Parathyroid adenoma (tissue), 2 donors: ENCODE data around the gene RALGAPA2.

ENCODE experiments used
- H2AFZ ChIP-seq: fragments of 300-600 bp; sonication (generic); one replicate; pipeline ENCODE4 v1.7.0; 2017; ENCODE audit warnings: antibody characterized with exemption, mild to moderate bottlenecking
- H3K27ac ChIP-seq: fragments of 300-600 bp; sonication (generic); one replicate; pipeline ENCODE4 v1.7.0; 2017
- H3K27me3 ChIP-seq: fragments of 300-600 bp; sonication (generic); one replicate; pipeline ENCODE4 v1.7.0; 2017; ENCODE audit warnings: low read length; ENCODE audit not compliant: control insufficient read depth, insufficient read depth
- H3K36me3 ChIP-seq: fragments of 300-600 bp; sonication (generic); one replicate; pipeline ENCODE4 v1.7.0; 2017; ENCODE audit warnings: low read length; ENCODE audit not compliant: control insufficient read depth, insufficient read depth
- H3K4me1 ChIP-seq: fragments of 300-600 bp; sonication (generic); one replicate; pipeline ENCODE4 v1.7.0; 2017; ENCODE audit warnings: control low read depth
- H3K4me2 ChIP-seq: fragments of 300-600 bp; sonication (generic); one replicate; pipeline ENCODE4 v1.7.0; 2017; ENCODE audit warnings: low read length
- H3K4me3 ChIP-seq: fragments of 300-600 bp; sonication (generic); one replicate; pipeline ENCODE4 v1.7.0; 2017; ENCODE audit warnings: low read depth, low read length
- H3K79me2 ChIP-seq: fragments of 300-600 bp; sonication (generic); one replicate; pipeline ENCODE4 v1.7.0; 2017; ENCODE audit warnings: control low read depth
- H3K9ac ChIP-seq: fragments of 300-600 bp; sonication (generic); one replicate; pipeline ENCODE4 v1.7.0; 2017; ENCODE audit warnings: mild to moderate bottlenecking
- H3K9me3 ChIP-seq: fragments of 300-600 bp; sonication (generic); one replicate; pipeline ENCODE4 v1.7.0; 2017; ENCODE audit warnings: low read length; ENCODE audit not compliant: control insufficient read depth
- TF ChIP-seq, protein P1 (sequence below): fragments of 300-600 bp; sonication (generic); IDR thresholded peaks from one replicate; pipeline ENCODE4 v1.7.0; 2017; ENCODE audit warnings: antibody characterized with exemption, mild to moderate bottlenecking
- donor health status: primary hyperparathyroidism.

RALGAPA2 gene

DNA sequence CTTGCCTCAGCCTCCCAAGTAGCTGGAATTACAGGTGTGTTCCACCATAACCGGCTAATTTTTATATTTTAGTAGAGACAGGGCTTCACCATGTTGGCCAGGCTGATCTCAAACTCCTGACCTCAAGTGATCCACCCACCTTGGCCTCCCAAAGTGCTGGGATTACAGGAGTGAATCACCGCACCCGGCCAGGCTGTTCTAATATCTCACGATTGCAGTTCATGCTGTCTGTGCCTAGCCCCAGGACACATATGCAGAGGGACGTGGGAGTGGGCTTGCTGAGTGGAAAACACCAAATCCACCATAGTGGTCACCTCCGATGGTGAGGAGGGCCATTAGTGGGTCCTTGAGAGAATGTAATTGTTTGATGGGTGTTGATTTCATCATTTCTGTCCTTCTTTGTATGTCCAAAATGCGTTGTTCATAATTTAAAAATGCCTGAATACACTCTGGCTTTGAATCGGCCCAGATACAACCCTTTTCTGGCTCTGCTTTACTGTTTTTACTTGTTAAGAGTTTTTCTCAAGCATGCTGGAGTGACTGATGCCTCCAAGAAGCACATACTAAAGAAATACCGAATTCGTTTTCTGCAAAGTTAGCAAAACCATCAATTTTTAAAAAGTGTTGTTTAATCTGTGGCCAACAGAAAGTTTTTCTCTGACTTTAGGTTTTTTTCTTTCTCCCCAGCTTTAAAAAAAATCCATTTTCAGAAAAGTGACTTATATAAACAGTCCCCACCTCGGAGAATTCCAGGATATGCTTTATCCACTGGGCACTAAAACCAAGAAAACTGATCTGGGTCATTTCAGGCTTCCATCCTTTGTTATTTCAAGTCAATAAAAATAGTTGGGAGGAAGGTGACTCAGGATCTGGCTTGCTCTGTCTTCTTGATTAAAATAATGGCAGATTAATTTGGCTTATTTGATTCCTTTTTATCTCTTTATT, 18.8 kb upstream of the RALGAPA2 start:
- no peak overlapping the region for H3K4me2 ChIP-seq
- no peaks in the 10 kb centered on the region for H3K4me1 ChIP-seq
- peak overlapping the region; percentile 45 for H3K27ac ChIP-seq
- H2AFZ ChIP-seq = no peak overlapping the region
- TF ChIP-seq, protein P1, sequence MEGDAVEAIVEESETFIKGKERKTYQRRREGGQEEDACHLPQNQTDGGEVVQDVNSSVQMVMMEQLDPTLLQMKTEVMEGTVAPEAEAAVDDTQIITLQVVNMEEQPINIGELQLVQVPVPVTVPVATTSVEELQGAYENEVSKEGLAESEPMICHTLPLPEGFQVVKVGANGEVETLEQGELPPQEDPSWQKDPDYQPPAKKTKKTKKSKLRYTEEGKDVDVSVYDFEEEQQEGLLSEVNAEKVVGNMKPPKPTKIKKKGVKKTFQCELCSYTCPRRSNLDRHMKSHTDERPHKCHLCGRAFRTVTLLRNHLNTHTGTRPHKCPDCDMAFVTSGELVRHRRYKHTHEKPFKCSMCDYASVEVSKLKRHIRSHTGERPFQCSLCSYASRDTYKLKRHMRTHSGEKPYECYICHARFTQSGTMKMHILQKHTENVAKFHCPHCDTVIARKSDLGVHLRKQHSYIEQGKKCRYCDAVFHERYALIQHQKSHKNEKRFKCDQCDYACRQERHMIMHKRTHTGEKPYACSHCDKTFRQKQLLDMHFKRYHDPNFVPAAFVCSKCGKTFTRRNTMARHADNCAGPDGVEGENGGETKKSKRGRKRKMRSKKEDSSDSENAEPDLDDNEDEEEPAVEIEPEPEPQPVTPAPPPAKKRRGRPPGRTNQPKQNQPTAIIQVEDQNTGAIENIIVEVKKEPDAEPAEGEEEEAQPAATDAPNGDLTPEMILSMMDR = no peak
- no peak overlapping the region for H3K9ac ChIP-seq
- no peaks in the 10 kb centered on the region for H3K79me2 ChIP-seq
- no peaks in the 10 kb centered on the region for H3K36me3 ChIP-seq
- no peaks in the 10 kb centered on the region for H3K9me3 ChIP-seq
- H3K4me3 ChIP-seq = no peak overlapping the region
- no peaks in the 10 kb centered on the region for H3K27me3 ChIP-seq

DNA sequence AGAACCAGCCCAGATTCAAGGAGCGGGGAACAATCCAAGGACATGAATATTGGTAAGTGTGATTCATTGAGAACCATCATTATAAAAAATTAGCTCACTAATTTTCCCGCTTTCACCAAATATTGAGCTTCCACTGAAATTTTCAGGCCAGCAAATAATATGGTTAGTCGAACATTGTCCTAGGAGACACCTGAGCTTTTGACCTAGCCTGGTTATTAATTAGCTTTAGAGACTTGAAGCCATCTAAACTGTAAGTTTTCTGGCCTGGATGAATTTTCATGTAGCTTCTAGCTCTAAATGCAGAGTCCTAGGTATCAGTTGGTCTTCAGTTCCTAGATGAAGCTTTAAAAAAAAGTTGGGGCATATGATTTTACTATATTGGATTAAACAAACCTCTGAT, 17.1 kb upstream of the RALGAPA2 start:
- Histone ChIP-seq H3K4me3 (no peak overlapping the region), H3K4me1 (no peaks in the 10 kb centered on the region), H2AFZ (no peak overlapping the region), H3K79me2 (no peaks in the 10 kb centered on the region), H3K27ac (no peak overlapping the region), H3K4me2 (no peak overlapping the region), H3K27me3 (no peaks in the 10 kb centered on the region), H3K9me3 (no peaks in the 10 kb centered on the region), H3K9ac (no peak overlapping the region), H3K36me3 (no peaks in the 10 kb centered on the region)
- TF ChIP-seq, protein P1 = no peak

DNA sequence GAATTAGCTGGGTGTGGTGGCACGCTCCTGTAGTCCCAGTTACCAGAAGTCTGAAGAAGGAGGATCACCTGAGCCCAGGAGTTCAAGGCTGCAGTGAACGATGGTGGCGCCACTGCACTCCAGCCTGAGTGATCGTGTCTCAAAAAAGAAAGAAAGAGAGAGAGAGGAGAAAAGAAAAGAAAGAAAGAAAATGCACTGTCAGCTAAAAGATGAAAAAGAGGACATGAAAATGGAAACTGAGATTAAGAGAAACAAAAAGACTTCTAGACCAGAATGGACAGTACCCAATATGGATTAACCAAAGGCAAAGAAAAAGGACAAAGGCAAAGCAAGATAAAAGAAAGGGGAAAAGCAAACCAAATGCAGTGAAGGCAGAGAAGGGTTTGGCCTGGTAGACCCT, 9.0 kb upstream of the RALGAPA2 start:
- H3K4me2 ChIP-seq = no peak overlapping the region
- TF ChIP-seq, protein P1 = no peak
- H3K79me2 ChIP-seq = no peaks in the 10 kb centered on the region
- no peak overlapping the region for H3K4me3 ChIP-seq
- no peak overlapping the region for H3K9ac ChIP-seq
- no peaks in the 10 kb centered on the region for H3K27me3 ChIP-seq
- H2AFZ ChIP-seq = no peak overlapping the region
- H3K9me3 ChIP-seq = no peaks in the 10 kb centered on the region
- H3K36me3 ChIP-seq = no peaks in the 10 kb centered on the region
- H3K27ac ChIP-seq = no peak overlapping the region
- peaks cover 4% of the 10 kb centered on the region for H3K4me1 ChIP-seq

GRCh38 chr20:20720158-20720557, 7.7 kb upstream of the RALGAPA2 start:
- H3K27ac ChIP-seq = no peak overlapping the region
- TF ChIP-seq, protein P1 = no peak
- no peaks in the 10 kb centered on the region for H3K36me3 ChIP-seq
- no peaks in the 10 kb centered on the region for H3K9me3 ChIP-seq
- H3K27me3 ChIP-seq = no peaks in the 10 kb centered on the region
- no peak overlapping the region for H3K9ac ChIP-seq
- H3K4me3 ChIP-seq = no peak overlapping the region
- no peak overlapping the region for H2AFZ ChIP-seq
- H3K4me1 ChIP-seq = peaks cover 4% of the 10 kb centered on the region
- H3K4me2 ChIP-seq = no peak overlapping the region
- no peaks in the 10 kb centered on the region for H3K79me2 ChIP-seq

GRCh38 chr20:20719411-20719810, 7.0 kb upstream of the RALGAPA2 start:
- no peak overlapping the region for H3K4me2 ChIP-seq
- H3K27ac ChIP-seq = no peak overlapping the region
- TF ChIP-seq, protein P1 = no peak
- H3K4me1 ChIP-seq = peaks cover 3% of the 10 kb centered on the region
- no peak overlapping the region for H3K9ac ChIP-seq
- H3K4me3 ChIP-seq = no peak overlapping the region
- H3K27me3 ChIP-seq = no peaks in the 10 kb centered on the region
- H3K9me3 ChIP-seq = no peaks in the 10 kb centered on the region
- H3K36me3 ChIP-seq = no peaks in the 10 kb centered on the region
- H3K79me2 ChIP-seq = no peaks in the 10 kb centered on the region
- H2AFZ ChIP-seq = no peak overlapping the region
